Neural cell (in vitro differentiated cells): ENCODE results near the gene GATB. TPM values are rescaled to one million over a fixed set of nuclear protein-coding genes. Genes with fewer than 3 reads are reported as not detected.

ENCODE experiments used
- H2AFZ ChIP-seq: fragments of 200-600, 300-800 bp; sonication (generic), shearing (Covaris generic); 2 replicates; pipeline ENCODE4 v1.6.0; 2014; ENCODE audit warnings: low read depth, mild to moderate bottlenecking, antibody characterized with exemption, low read length, moderate library complexity
- H3F3A ChIP-seq: fragments of 200-600 bp; shearing (Covaris generic); 2 replicates; pipeline ENCODE4 v1.6.1; 2016; ENCODE audit warnings: mild to moderate bottlenecking, moderate library complexity, mixed read lengths, antibody characterized with exemption, low read length; ENCODE audit not compliant: insufficient read depth, poor library complexity, severe bottlenecking
- H3K27ac ChIP-seq: fragments of 200-600, 300-800 bp; sonication (generic), shearing (Covaris generic); 2 replicates; pipeline ENCODE4 v1.5.1; 2014; ENCODE audit warnings: mild to moderate bottlenecking, low read length, moderate library complexity
- H3K27me3 ChIP-seq: fragments of 300-800, 200-600 bp; sonication (generic), shearing (Covaris generic); 2 replicates; pipeline ENCODE4 v1.6.0; 2014; ENCODE audit warnings: mild to moderate bottlenecking, low read depth, low read length, moderate library complexity; ENCODE audit not compliant: insufficient read depth
- H3K36me3 ChIP-seq: fragments of 300-800, 200-600 bp; sonication (generic), shearing (Covaris generic); 2 replicates; pipeline ENCODE4 v1.5.1; 2014; ENCODE audit warnings: mild to moderate bottlenecking, antibody characterized with exemption, low read length, moderate library complexity; ENCODE audit not compliant: insufficient read depth
- H3K4me2 ChIP-seq: fragments of 300-800, 200-600 bp; sonication (generic), shearing (Covaris generic); 2 replicates; pipeline ENCODE4 v1.6.0; 2014; ENCODE audit warnings: mild to moderate bottlenecking, low read length
- H3K4me3 ChIP-seq: fragments of 300-800, 200-600 bp; sonication (generic), shearing (Covaris generic); 2 replicates; pipeline ENCODE4 v1.5.1; 2014; ENCODE audit warnings: mild to moderate bottlenecking, low read length, moderate library complexity
- H3K79me2 ChIP-seq: fragments of 200-600 bp; shearing (Covaris generic); replicated peaks from 2 replicates; pipeline ENCODE4 v1.6.0; 2014; ENCODE audit warnings: mild to moderate bottlenecking, low read length, moderate library complexity; ENCODE audit not compliant: insufficient read depth
- H3K9ac ChIP-seq: fragments of 300-800, 200-600 bp; sonication (generic), shearing (Covaris generic); 2 replicates; pipeline ENCODE4 v1.6.1; 2016; ENCODE audit warnings: mild to moderate bottlenecking, low read length, mixed read lengths
- H3K9me2 ChIP-seq: fragments of 200-600 bp; shearing (Covaris generic); 2 replicates; pipeline ENCODE4 v1.6.1; 2016; ENCODE audit warnings: mild to moderate bottlenecking, low read length, mixed read lengths; ENCODE audit not compliant: insufficient read depth
- H3K9me3 ChIP-seq: fragments of 200-600, 300-800 bp; sonication (generic), shearing (Covaris generic); 2 replicates; pipeline ENCODE4 v1.6.1; 2016; ENCODE audit warnings: mild to moderate bottlenecking, mixed run types, low read length, moderate library complexity, mixed read lengths
- H4K20me1 ChIP-seq: fragments of 200-600 bp; shearing (Covaris generic); 2 replicates; pipeline ENCODE4 v1.6.1; 2016; ENCODE audit warnings: mild to moderate bottlenecking, mixed run types; ENCODE audit not compliant: insufficient read depth
- EP300 ChIP-seq: fragments of 450-650 bp; conservative IDR thresholded peaks from 2 replicates; pipeline ENCODE4 v1.6.1; 2014; ENCODE audit warnings: antibody characterized with exemption, mild to moderate bottlenecking, moderate library complexity; ENCODE audit not compliant: poor library complexity, severe bottlenecking
- EZH2 ChIP-seq: fragments of 200-600, 300-800 bp; shearing (Covaris generic), sonication (generic); IDR thresholded peaks from 2 replicates; pipeline ENCODE4 v1.6.1; 2014; ENCODE audit warnings: antibody characterized with exemption, low read length, borderline replicate concordance, mild to moderate bottlenecking; ENCODE audit not compliant: insufficient read depth, poor library complexity, severe bottlenecking
- MXI1 ChIP-seq: fragments of 450-650 bp; conservative IDR thresholded peaks from 2 replicates; pipeline ENCODE4 v1.6.1; 2014; ENCODE audit warnings: antibody characterized with exemption, mild to moderate bottlenecking; ENCODE audit not compliant: poor library complexity, severe bottlenecking
- POLR2AphosphoS5 ChIP-seq: IDR thresholded peaks from 2 replicates; pipeline ENCODE4 v1.6.1; 2012
- RAD21 ChIP-seq: fragments of 450-650 bp; conservative IDR thresholded peaks from 2 replicates; pipeline ENCODE4 v1.6.1; 2014; ENCODE audit warnings: antibody characterized with exemption, mild to moderate bottlenecking, moderate library complexity
- REST ChIP-seq: IDR thresholded peaks from 2 replicates; pipeline ENCODE4 v1.6.1; 2012; ENCODE audit warnings: borderline replicate concordance
- SMC3 ChIP-seq: fragments of 450-650 bp; conservative IDR thresholded peaks from 2 replicates; pipeline ENCODE4 v1.6.1; 2014; ENCODE audit warnings: antibody characterized with exemption, mild to moderate bottlenecking, moderate library complexity; ENCODE audit not compliant: poor library complexity
- TAF1 ChIP-seq: IDR thresholded peaks from 2 replicates; pipeline ENCODE4 v1.6.1; 2012; ENCODE audit warnings: low read depth
- polyA plus RNA-seq: library from polyadenylated mRNA; depleted of rRNA; stranded (reverse); fragments of >200 nt; gene quantifications from 2 replicates; pipeline ENCODE4 v1.2.3, GENCODE V29; 2014
- TF ChIP-seq, protein P1 (sequence below): fragments of 450-650 bp; IDR thresholded peaks from 2 replicates; pipeline ENCODE4 v1.5.1; 2014; ENCODE audit warnings: antibody characterized with exemption, mild to moderate bottlenecking, moderate library complexity; ENCODE audit not compliant: poor library complexity, severe bottlenecking

Gene GATB
- polyA plus RNA-seq, 1 donor from 2014 or later: 15.3 TPM

GRCh38 chr4:151663109-151663508 is 97.7 kb downstream of the GATB start:
- no peaks in the 10 kb centered on the region for H3K9me2 ChIP-seq
- no peaks in the 10 kb centered on the region for H3K27me3 ChIP-seq
- no peak for TF ChIP-seq MXI1
- no peak for TF ChIP-seq REST
- TF ChIP-seq EP300: no peak
- TF ChIP-seq RAD21: no peak
- no peak for TF ChIP-seq TAF1
- TF ChIP-seq, protein P1, sequence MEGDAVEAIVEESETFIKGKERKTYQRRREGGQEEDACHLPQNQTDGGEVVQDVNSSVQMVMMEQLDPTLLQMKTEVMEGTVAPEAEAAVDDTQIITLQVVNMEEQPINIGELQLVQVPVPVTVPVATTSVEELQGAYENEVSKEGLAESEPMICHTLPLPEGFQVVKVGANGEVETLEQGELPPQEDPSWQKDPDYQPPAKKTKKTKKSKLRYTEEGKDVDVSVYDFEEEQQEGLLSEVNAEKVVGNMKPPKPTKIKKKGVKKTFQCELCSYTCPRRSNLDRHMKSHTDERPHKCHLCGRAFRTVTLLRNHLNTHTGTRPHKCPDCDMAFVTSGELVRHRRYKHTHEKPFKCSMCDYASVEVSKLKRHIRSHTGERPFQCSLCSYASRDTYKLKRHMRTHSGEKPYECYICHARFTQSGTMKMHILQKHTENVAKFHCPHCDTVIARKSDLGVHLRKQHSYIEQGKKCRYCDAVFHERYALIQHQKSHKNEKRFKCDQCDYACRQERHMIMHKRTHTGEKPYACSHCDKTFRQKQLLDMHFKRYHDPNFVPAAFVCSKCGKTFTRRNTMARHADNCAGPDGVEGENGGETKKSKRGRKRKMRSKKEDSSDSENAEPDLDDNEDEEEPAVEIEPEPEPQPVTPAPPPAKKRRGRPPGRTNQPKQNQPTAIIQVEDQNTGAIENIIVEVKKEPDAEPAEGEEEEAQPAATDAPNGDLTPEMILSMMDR: no peak
- TF ChIP-seq EZH2: no peak
- TF ChIP-seq POLR2AphosphoS5: no peak
- no peak for TF ChIP-seq SMC3
- H3K36me3 ChIP-seq: no peaks in the 10 kb centered on the region
- H3K79me2 ChIP-seq: no peaks in the 10 kb centered on the region
- H3K27ac ChIP-seq: no peak overlapping the region
- no peak overlapping the region for H2AFZ ChIP-seq
- H3K9me3 ChIP-seq: no peaks in the 10 kb centered on the region
- no peaks in the 10 kb centered on the region for H3F3A ChIP-seq
- no peaks in the 10 kb centered on the region for H4K20me1 ChIP-seq
- no peak overlapping the region for H3K4me3 ChIP-seq
- no peak overlapping the region for H3K9ac ChIP-seq
- no peak overlapping the region for H3K4me2 ChIP-seq

DNA sequence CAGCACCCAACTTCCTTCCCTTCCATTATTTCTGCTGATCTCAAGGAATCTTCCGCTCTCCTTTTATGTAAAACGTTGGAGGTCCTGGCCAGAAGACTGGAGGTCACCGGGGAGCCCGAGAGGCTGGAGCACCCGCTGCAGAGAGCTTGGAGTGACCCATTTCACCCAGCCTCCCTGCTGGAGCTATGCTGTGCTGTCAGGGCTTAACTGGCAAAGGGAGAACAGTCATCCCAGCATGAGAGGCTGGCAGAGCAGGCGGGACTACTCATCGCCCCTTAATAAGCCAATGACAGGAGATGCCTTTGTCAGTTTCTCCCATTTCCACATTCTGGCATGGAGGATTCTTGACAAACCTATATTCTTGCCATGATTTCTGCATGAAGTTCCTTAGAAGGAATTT is 98.9 kb downstream of the GATB start:
- no peak overlapping the region for H2AFZ ChIP-seq
- no peaks in the 10 kb centered on the region for H3K36me3 ChIP-seq
- no peak overlapping the region for H3K9ac ChIP-seq
- no peak overlapping the region for H3K4me3 ChIP-seq
- no peaks in the 10 kb centered on the region for H3K27me3 ChIP-seq
- H3F3A ChIP-seq: no peaks in the 10 kb centered on the region
- no peaks in the 10 kb centered on the region for H4K20me1 ChIP-seq
- TF ChIP-seq EP300 (no peak), TAF1 (no peak), MXI1 (no peak), REST (no peak), SMC3 (no peak)
- H3K9me2 ChIP-seq: no peaks in the 10 kb centered on the region
- H3K9me3 ChIP-seq: no peaks in the 10 kb centered on the region
- H3K27ac ChIP-seq: no peak overlapping the region
- H3K79me2 ChIP-seq: no peaks in the 10 kb centered on the region
- H3K4me2 ChIP-seq: no peak overlapping the region
